Measurements from ENCODE around the gene COG4.
A peak's percentile ranks its signal among the peaks of the same experiment; 100 is the strongest.
"Not testable (repeated sequence)": the region's sequence is repeated elsewhere in the genome, so short reads cannot be mapped to it uniquely, and the experiment has no call there.

The COG4 gene

GRCh38 chr16:70453892-70454221 lies 69.5 kb downstream of the COG4 start:
- DNase-seq: peak; percentile 57

- no peak for DNase-seq
Observed at GRCh38 chr16:70453117-70453891, 70.0 kb downstream of the COG4 start.

- DNase-seq: not testable (repeated sequence)
Observed at GRCh38 chr16:70451004-70451340, 72.4 kb downstream of the COG4 start.

GRCh38 chr16:70450142-70451003 lies 73.0 kb downstream of the COG4 start:
- not testable (repeated sequence) for DNase-seq

- no peak for DNase-seq
Observed at GRCh38 chr16:70448075-70448474, 75.3 kb downstream of the COG4 start.

- DNase-seq: no peak
Observed at GRCh38 chr16:70444249-70445063, 78.9 kb downstream of the COG4 start.

- DNase-seq: no peak
Observed at GRCh38 chr16:70442344-70442743, 81.0 kb downstream of the COG4 start.

- DNase-seq: no peak
Observed at GRCh38 chr16:70441406-70441990, 81.9 kb downstream of the COG4 start.

GRCh38 chr16:70440009-70440692 lies 83.2 kb downstream of the COG4 start:
- no peak for DNase-seq

- peak; percentile 97 for DNase-seq
Observed at GRCh38 chr16:70438969-70439862, 84.1 kb downstream of the COG4 start, which contains the start of gene ST3GAL2. Gene ST3GAL2 (minus strand): TSS chr16:70439100. CDS start chr16:70398530, 40,570 bp downstream.

GRCh38 chr16:70438585-70438968 lies 84.8 kb downstream of the COG4 start:
- DNase-seq: peak; percentile 61

GRCh38 chr16:70437582-70438557 lies 85.5 kb downstream of the COG4 start:
- DNase-seq: no peak

- DNase-seq: no peak
Observed at GRCh38 chr16:70437017-70437581, 86.3 kb downstream of the COG4 start.

GRCh38 chr16:70434484-70435260 lies 88.7 kb downstream of the COG4 start:
- no peak for DNase-seq

- no peak for DNase-seq
Observed at GRCh38 chr16:70433458-70434103, 89.8 kb downstream of the COG4 start.

GRCh38 chr16:70432723-70433457 lies 90.5 kb downstream of the COG4 start:
- no peak for DNase-seq

GRCh38 chr16:70432356-70432722 lies 91.0 kb downstream of the COG4 start:
- DNase-seq: no peak

Data from midbrain (tissue), 1 donor.